GM12878 (cell line): ENCODE results near the gene ACSL3. TPM values are rescaled to one million over a fixed set of nuclear protein-coding genes. Genes with fewer than 3 reads are reported as not detected.

Source experiments
- ATAC-seq: fragments of 200-7000 bp; cut with Tn5 transposase; 3 replicates; pipeline ENCODE4 v1.9.1; 2020; ENCODE audit warnings: mild to moderate bottlenecking, moderate library complexity
- BruUV-seq: library from RNA; stranded (reverse); fragments of 400-500 nt; replicated peaks from 2 replicates; lab custom pipeline; 2021; lab: Mats Ljungman, UMichigan
- CTCF ChIA-PET: fragments of 300-600 bp; sonication (Branson Sonifier 250); formaldehyde crosslinking; extraction: SDS; loops from one replicate; lab custom pipeline; 2021; ENCODE audit warnings: inconsistent platforms; lab: Yijun Ruan, JAX
- POLR2A ChIA-PET: fragments of 350-600 bp; formaldehyde crosslinking; extraction: SDS; loops from one replicate; lab custom pipeline; 2021; ENCODE audit warnings: inconsistent platforms; lab: Charles Lee
- RAD21 ChIA-PET: fragments of 300-600 bp; sonication (Branson Sonifier 250); formaldehyde crosslinking; loops from one replicate; lab custom pipeline; 2023; ENCODE audit warnings: antibody characterized with exemption; ENCODE audit not compliant: unreplicated experiment; lab: Charles Lee
- SMC1A ChIA-PET: fragments of 300-600 bp; sonication (Branson Sonifier 250); formaldehyde crosslinking; loops from one replicate; lab custom pipeline; 2023; ENCODE audit not compliant: unreplicated experiment, uncharacterized antibody; lab: Charles Lee
- DNase-seq: peaks from one replicate; pipeline ENCODE4 v3.0.0-alpha.2; 2011; ENCODE audit warnings: low read depth, low spot score
- FAIRE-seq: peaks from 3 replicates; lab custom pipeline; 2011; peaks lifted over from hg19 to GRCh38; lab: Jason Lieb, UNC
- H2AFZ ChIP-seq: 2 replicates; pipeline ENCODE4 v1.6.0; 2011; ENCODE audit warnings: low read depth, low read length, control low read depth; ENCODE audit not compliant: control insufficient read depth
- H3K27ac ChIP-seq: 2 replicates; pipeline ENCODE4 v1.5.1; 2011; ENCODE audit warnings: control low read depth; ENCODE audit not compliant: control insufficient read depth, insufficient read depth
- H3K27me3 ChIP-seq, 2 experiments: replicated peaks in 1 of 2; 2 replicates each; pipeline versions ENCODE4 v1.6.0 to v1.6.1; 2011; ENCODE audit warnings: low read length in 1 of 2; ENCODE audit not compliant: control insufficient read depth in 2 of 2, insufficient read depth in 2 of 2
- H3K36me3 ChIP-seq, 2 experiments: 2 replicates each; pipeline ENCODE4 v1.5.1; 2011; ENCODE audit warnings: low read length in 1 of 2; ENCODE audit not compliant: control insufficient read depth in 2 of 2, insufficient read depth in 2 of 2
- H3K4me1 ChIP-seq: 2 replicates; pipeline ENCODE4 v1.6.1; 2011; ENCODE audit warnings: mild to moderate bottlenecking, low read length, moderate library complexity, mixed read lengths; ENCODE audit not compliant: control insufficient read depth, insufficient read depth
- H3K4me2 ChIP-seq: 2 replicates; pipeline ENCODE4 v1.6.0; 2011; ENCODE audit warnings: control low read depth; ENCODE audit not compliant: control insufficient read depth, insufficient read depth
- H3K4me3 ChIP-seq: fragments of 200-600 bp; sonication (generic); 2 replicates; pipeline ENCODE4 v1.5.1; 2016
- H3K79me2 ChIP-seq: 2 replicates; pipeline ENCODE4 v1.6.0; 2011; ENCODE audit warnings: low read length; ENCODE audit not compliant: control insufficient read depth, insufficient read depth
- H3K9ac ChIP-seq: 2 replicates; pipeline ENCODE4 v1.8.0; 2011; ENCODE audit warnings: low read length, control low read depth, mixed read lengths; ENCODE audit not compliant: control insufficient read depth, insufficient read depth
- H3K9me3 ChIP-seq: replicated peaks from 3 replicates; pipeline ENCODE4 v1.5.1; 2011; ENCODE audit warnings: mild to moderate bottlenecking, low read length; ENCODE audit not compliant: control insufficient read depth, insufficient read depth
- H4K20me1 ChIP-seq: 2 replicates; pipeline ENCODE4 v1.6.0; 2011; ENCODE audit not compliant: control insufficient read depth, insufficient read depth
- CTCF ChIP-seq, 3 experiments: IDR thresholded peaks in 2 of 3; conservative IDR thresholded peaks in 1 of 3; 2 replicates each; pipeline ENCODE4 v1.5.1; 2011; ENCODE audit warnings: low read depth in 3 of 3, low read length in 3 of 3, mild to moderate bottlenecking in 3 of 3, control low read depth in 2 of 3, moderate library complexity in 2 of 3, inconsistent platforms in 1 of 3, mixed read lengths in 1 of 3; ENCODE audit not compliant: control insufficient read depth in 2 of 3, insufficient read depth in 1 of 3; ENCODE audit errors: extremely low read depth in 1 of 3
- ESRRA ChIP-seq: IDR thresholded peaks from 2 replicates; pipeline ENCODE4 v1.6.1; 2012; ENCODE audit warnings: mild to moderate bottlenecking, low read length, improper control_type of control experiment
- ZBTB33 ChIP-seq: fragments of 450-650 bp; IDR thresholded peaks from 2 replicates; pipeline ENCODE4 v1.6.1; 2017; ENCODE audit warnings: mild to moderate bottlenecking
- WGBS: methylation state at CpG from one replicate; pipeline ENCODE4 v1.1.6; 2016; ENCODE audit warnings: low lambda C conversion rate; ENCODE audit not compliant: insufficient replicate concordance, insufficient coverage; ENCODE audit errors: missing lambda C conversion rate; 5-methylcytosine and 5-hydroxymethylcytosine counted together
- in situ Hi-C: fragments of 300-500 bp; cut with MboI; formaldehyde crosslinking; loops from 9 replicates; pipeline ENCODE4 v1.14.3; 2018; ENCODE audit warnings: mixed read lengths
- intact Hi-C: fragments of 100-400 bp; cut with micrococcal nuclease; formaldehyde crosslinking; loops from one replicate; pipeline ENCODE4 v1.14.2; 2022; ENCODE audit not compliant: unreplicated experiment
- polyA plus RNA-seq, 11 experiments: library from polyadenylated mRNA; depleted of rRNA in 4 of 11; unstranded in 6 of 11; stranded (reverse) in 5 of 11; fragments of >200 nt; fragmentation: Nextera tagmentation in 4 of 11; fragmentation: Illumina TruSeq in 1 of 11; extraction: Ambion mirVana in 4 of 11; extraction: Trizol in 1 of 11; gene quantifications; 1 replicate in 1 of 11; 2 replicates in 10 of 11; pipeline versions ENCODE4 v1.2.1 to v1.2.3, GENCODE V29; 2011 to 2016; ENCODE audit warnings: inconsistent platforms in 2 of 11, missing spikeins in 2 of 11, low read depth in 1 of 11
- total RNA-seq, 4 experiments: library from RNA; depleted of rRNA in 3 of 4; stranded (reverse); fragments of >200 nt in 3 of 4; fragmentation: Illumina TruSeq in 1 of 4; extraction: Trizol in 1 of 4; gene quantifications; 2 replicates each; pipeline versions ENCODE4 v1.2.1 to v1.2.3, GENCODE V29; 2013 to 2021

ACSL3 gene
- total and polyA plus RNA-seq, 10 of the 15 experiments (the other 5 are each of a cell fraction or from before 2014, with no cell fraction given) = 15.6 to 83.9 (median 56.7) TPM

DNA sequence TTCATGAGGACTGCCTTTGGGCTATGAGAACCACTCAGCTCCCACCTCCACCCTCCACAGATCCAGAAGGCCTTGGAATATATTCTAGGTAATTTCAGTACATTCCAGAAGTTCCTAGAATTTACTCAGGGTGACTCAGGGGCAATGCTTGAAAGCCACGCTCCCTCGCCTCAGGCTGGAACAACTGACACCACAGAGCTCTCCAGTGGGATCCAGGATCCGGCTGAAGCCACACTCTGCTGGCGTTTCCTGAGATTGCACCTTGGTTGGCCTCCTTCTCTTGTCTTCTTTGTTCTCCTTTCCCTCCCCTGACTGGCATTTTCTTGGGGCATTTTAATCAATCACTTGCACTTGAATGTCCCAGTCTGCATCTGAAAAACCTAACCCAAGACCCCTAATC lies 98.5 kb downstream of the ACSL3 start:
- no TSS peak for BruUV-seq
- ATAC-seq (no peak), FAIRE-seq (no peak), DNase-seq (no peak)
- POLR2A ChIA-PET = no interaction called here
- Histone ChIP-seq H3K4me2 (no peak overlapping the region), H2AFZ (no peak overlapping the region), H3K9ac (no peak overlapping the region), H3K9me3 (no peaks in the 10 kb centered on the region; the same call in 2 of the 3 replicates), H3K36me3 (no peaks in the 10 kb centered on the region), H3K27ac (no peak overlapping the region), H3K27me3 (no peaks in the 10 kb centered on the region), H3K4me1 (no peaks in the 10 kb centered on the region; the same call in 1 of the 2 replicates), H3K4me3 (no peak overlapping the region), H4K20me1 (no peaks in the 10 kb centered on the region), H3K79me2 (no peaks in the 10 kb centered on the region)
- CTCF ChIA-PET = interaction anchor here (0.6 to 2.8 kb wide), 7 partner anchors 11 to 226 kb away, joined by 3 to 7 read pairs (median 3); no protein-coding TSS in a partner anchor
- no peak for TF ChIP-seq ESRRA
- peak in 2 of 3 experiments; percentile 1 to 9; a peak in 1 of 6 replicates for TF ChIP-seq CTCF (IDR thresholded peaks at IDR 0.05 in 2 of 3, conservative IDR thresholded peaks at IDR 0.05 in 1 of 3; ENCODE audit: control insufficient read depth in 2 of 3, extremely low read depth in 1 of 3, insufficient read depth in 1 of 3, low read depth in 3 of 3, low read length in 3 of 3)
- TF ChIP-seq ZBTB33 = no peak
- SMC1A ChIA-PET = interaction anchor here (1.0 to 1.8 kb wide), 4 partner anchors 8 to 253 kb away, joined by 3 to 4 read pairs (median 4); no protein-coding TSS in a partner anchor
- RAD21 ChIA-PET = interaction anchor here (1.5 to 2.0 kb wide), 2 partner anchors 47 to 97 kb away, joined by 3 to 5 read pairs; no protein-coding TSS in a partner anchor
- intact Hi-C loops (no loop called here), in situ Hi-C loops (no loop called here)
- WGBS = 42% methylated on average over 4 of the region's 4 CpGs
